Activated CD4-positive, alpha-beta T cell treated with anti-CD3 and anti-CD28 coated beads, Interleukin-2, amount 10 ng/mL, durations not matched to agents 7 days and 5 days (primary cell): Measurements from ENCODE around the gene HAL. TPM values are rescaled to one million over a fixed set of nuclear protein-coding genes. Genes with fewer than 3 reads are reported as not detected.

Experiments
- CTCF ChIA-PET: fragments of 350-600 bp; sonication (Branson Sonifier 250); formaldehyde crosslinking; loops from one replicate; lab custom pipeline; 2021; ENCODE audit warnings: antibody characterized with exemption; lab: Charles Lee
- POLR2A ChIA-PET: fragments of 350-600 bp; sonication (Branson Sonifier 250); formaldehyde crosslinking; loops from one replicate; lab custom pipeline; 2021; ENCODE audit warnings: antibody characterized with exemption; lab: Charles Lee
- DNase-seq: peaks from one replicate; pipeline ENCODE4 v3.0.0-alpha.2; 2020
- H3K27ac Mint-ChIP-seq: one replicate; pipeline ENCODE4 v1.8.0; 2021; ENCODE audit warnings: mild to moderate bottlenecking, moderate library complexity, mixed read lengths
- H3K27me3 Mint-ChIP-seq: one replicate; pipeline ENCODE4 v1.8.0; 2021; ENCODE audit warnings: mixed read lengths
- H3K36me3 Mint-ChIP-seq: one replicate; pipeline ENCODE4 v1.8.0; 2021; ENCODE audit warnings: low read depth, mixed read lengths
- H3K4me1 Mint-ChIP-seq: one replicate; pipeline ENCODE4 v1.8.0; 2021; ENCODE audit warnings: mixed read lengths
- H3K4me3 Mint-ChIP-seq: one replicate; pipeline ENCODE4 v1.8.0; 2021; ENCODE audit warnings: mild to moderate bottlenecking, moderate library complexity, mixed read lengths
- H3K9me3 Mint-ChIP-seq: one replicate; pipeline ENCODE4 v1.8.0; 2021; ENCODE audit warnings: mixed read lengths
- total RNA-seq, 2 experiments: library from RNA; stranded (reverse); gene quantifications; one replicate each; pipeline ENCODE4 v1.2.3, GENCODE V29; 2021

Gene HAL
- total RNA-seq, 2 experiments from 2014 or later: 0.44 to 0.69 TPM

- Mint-ChIP-seq H3K36me3 (no peaks in the 10 kb centered on the region), H3K9me3 (no peaks in the 10 kb centered on the region), H3K27ac (no peak overlapping the region), H3K4me1 (no peaks in the 10 kb centered on the region), H3K4me3 (no peak overlapping the region), H3K27me3 (no peaks in the 10 kb centered on the region)
- ChIA-PET POLR2A (no interaction called here), CTCF (interaction anchor here (1.3 kb wide), 2 partner anchors 38 to 45 kb away, joined by 3 read pairs; no protein-coding TSS in a partner anchor)
- DNase-seq: no peak
These were observed 33.0 kb downstream of the HAL start for GRCh38 chr12:95963096-95963495.

GRCh38 chr12:95962222-95962621 lies 33.9 kb downstream of the HAL start:
- POLR2A ChIA-PET: no interaction called here
- Mint-ChIP-seq H3K9me3 (no peaks in the 10 kb centered on the region), H3K4me3 (no peak overlapping the region), H3K4me1 (no peaks in the 10 kb centered on the region), H3K27me3 (no peaks in the 10 kb centered on the region), H3K36me3 (no peaks in the 10 kb centered on the region), H3K27ac (no peak overlapping the region)
- CTCF ChIA-PET: interaction anchor here (0.6 to 1.3 kb wide), 3 partner anchors 39 to 385 kb away, joined by 3 to 4 read pairs (median 3); no protein-coding TSS in a partner anchor
- DNase-seq: no peak

GRCh38 chr12:95960241-95960640 lies 35.9 kb downstream of the HAL start:
- Mint-ChIP-seq H3K4me3 (no peak overlapping the region), H3K4me1 (no peaks in the 10 kb centered on the region), H3K9me3 (no peaks in the 10 kb centered on the region), H3K27ac (no peak overlapping the region), H3K36me3 (no peaks in the 10 kb centered on the region), H3K27me3 (no peaks in the 10 kb centered on the region)
- POLR2A ChIA-PET: no interaction called here
- CTCF ChIA-PET: interaction anchor here (0.7 to 2.0 kb wide), 2 partner anchors 10 to 1062 kb away, joined by 3 to 10 read pairs; no protein-coding TSS in a partner anchor
- no peak for DNase-seq

GRCh38 chr12:95959107-95959506 lies 37.0 kb downstream of the HAL start:
- Mint-ChIP-seq H3K27ac (no peak overlapping the region), H3K36me3 (no peaks in the 10 kb centered on the region), H3K9me3 (no peaks in the 10 kb centered on the region), H3K4me1 (no peaks in the 10 kb centered on the region), H3K4me3 (no peak overlapping the region), H3K27me3 (no peaks in the 10 kb centered on the region)
- peak; percentile 14 for DNase-seq
- ChIA-PET POLR2A (no interaction called here), CTCF (interaction anchor here (1.0 to 2.0 kb wide), 3 partner anchors 11 to 40 kb away, joined by 4 to 10 read pairs (median 4); partner anchors contain the start of genes AMDHD1 and CCDC38)

- H3K4me1 Mint-ChIP-seq: no peaks in the 10 kb centered on the region
- H3K4me3 Mint-ChIP-seq: no peak overlapping the region
- peaks cover under 1% of the 10 kb centered on the region for H3K27me3 Mint-ChIP-seq
- ChIA-PET POLR2A (no interaction called here), CTCF (interaction anchor here (1.1 kb wide), 1 partner anchor 42 kb away, joined by 3 read pairs; no protein-coding TSS in a partner anchor)
- H3K36me3 Mint-ChIP-seq: no peaks in the 10 kb centered on the region
- no peaks in the 10 kb centered on the region for H3K9me3 Mint-ChIP-seq
- no peak for DNase-seq
- H3K27ac Mint-ChIP-seq: no peak overlapping the region
These were observed 39.5 kb downstream of the HAL start for GRCh38 chr12:95956557-95957145.

- no peak overlapping the region for H3K4me3 Mint-ChIP-seq
- DNase-seq: no peak
- peaks cover 8% of the 10 kb centered on the region for H3K27me3 Mint-ChIP-seq
- H3K9me3 Mint-ChIP-seq: no peaks in the 10 kb centered on the region
- H3K36me3 Mint-ChIP-seq: no peaks in the 10 kb centered on the region
- CTCF ChIA-PET: interaction anchor here (1.0 to 1.5 kb wide), 2 partner anchors 11 to 142 kb away, joined by 3 read pairs; no protein-coding TSS in a partner anchor
- no peaks in the 10 kb centered on the region for H3K4me1 Mint-ChIP-seq
- no peak overlapping the region for H3K27ac Mint-ChIP-seq
- POLR2A ChIA-PET: no interaction called here
These were observed 40.5 kb downstream of the HAL start for GRCh38 chr12:95955549-95956159.

GRCh38 chr12:95953000-95953399 lies 43.1 kb downstream of the HAL start:
- Mint-ChIP-seq H3K4me1 (no peaks in the 10 kb centered on the region), H3K9me3 (no peaks in the 10 kb centered on the region), H3K27me3 (peaks cover 15% of the 10 kb centered on the region), H3K4me3 (no peak overlapping the region), H3K36me3 (no peaks in the 10 kb centered on the region), H3K27ac (no peak overlapping the region)
- POLR2A ChIA-PET: no interaction called here
- DNase-seq: no peak
- CTCF ChIA-PET: interaction anchor here (1.2 kb wide), 1 partner anchor 20 kb away, joined by 3 read pairs; no protein-coding TSS in a partner anchor

- DNase-seq: no peak
- Mint-ChIP-seq H3K36me3 (no peaks in the 10 kb centered on the region), H3K4me1 (no peaks in the 10 kb centered on the region), H3K27me3 (peaks cover 15% of the 10 kb centered on the region), H3K4me3 (no peak overlapping the region), H3K9me3 (no peaks in the 10 kb centered on the region), H3K27ac (no peak overlapping the region)
- POLR2A ChIA-PET: no interaction called here
- CTCF ChIA-PET: interaction anchor here (0.8 kb wide), 1 partner anchor 80 kb away, joined by 3 read pairs; no protein-coding TSS in a partner anchor
These were observed 44.6 kb downstream of the HAL start for GRCh38 chr12:95951515-95951914.

- POLR2A ChIA-PET: no interaction called here
These were observed 46.5 kb downstream of the HAL start for GRCh38 chr12:95949477-95950206.

GRCh38 chr12:95944108-95944704 lies 51.9 kb downstream of the HAL start:
- CTCF ChIA-PET: interaction anchor here (1.0 to 4.2 kb wide), 4 partner anchors 11 to 56 kb away, joined by 3 to 12 read pairs (median 4); no protein-coding TSS in a partner anchor
- no peak for DNase-seq
- Mint-ChIP-seq H3K4me1 (peaks cover 10% of the 10 kb centered on the region), H3K36me3 (no peaks in the 10 kb centered on the region), H3K4me3 (peak overlapping the region; percentile 94), H3K9me3 (no peaks in the 10 kb centered on the region), H3K27me3 (peaks cover 6% of the 10 kb centered on the region), H3K27ac (peak overlapping the region; percentile 36)
- POLR2A ChIA-PET: no interaction called here

More at GRCh38 chr12:95949477-95950206, 46.5 kb downstream of the HAL start:
- DNase-seq: no peak
- H3K4me1 Mint-ChIP-seq: no peaks in the 10 kb centered on the region
- H3K4me3 Mint-ChIP-seq: no peak overlapping the region
- no peak overlapping the region for H3K27ac Mint-ChIP-seq
- CTCF ChIA-PET: no interaction called here
- peaks cover 19% of the 10 kb centered on the region for H3K27me3 Mint-ChIP-seq
- no peaks in the 10 kb centered on the region for H3K9me3 Mint-ChIP-seq
- no peaks in the 10 kb centered on the region for H3K36me3 Mint-ChIP-seq

GRCh38 chr12:95943330-95943842 lies 52.8 kb downstream of the HAL start, which contains the start of gene AMDHD1:
TSS of gene AMDHD1 (plus strand) at chr12:95943331. CDS start at chr12:95943399, 68 bp downstream.
- DNase-seq: peak; percentile 66
- POLR2A ChIA-PET: interaction anchor here (0.6 kb wide), 1 partner anchor 383 kb away, joined by 3 read pairs; no protein-coding TSS in a partner anchor
- Mint-ChIP-seq H3K4me1 (peaks cover 10% of the 10 kb centered on the region), H3K36me3 (no peaks in the 10 kb centered on the region), H3K9me3 (no peaks in the 10 kb centered on the region), H3K27ac (peak within 1 kb of the TSS; percentile 91), H3K27me3 (peaks cover 7% of the 10 kb centered on the region), H3K4me3 (peak within 1 kb of the TSS; percentile 94)
- CTCF ChIA-PET: interaction anchor here (0.7 to 4.2 kb wide), 6 partner anchors 16 to 69 kb away, joined by 3 to 12 read pairs (median 4); no protein-coding TSS in a partner anchor
